GM21528 (cell line): ENCODE results near the gene MYO5C.

ENCODE experiments used
- ATAC-seq: cut with Tn5 transposase; IDR thresholded peaks from one replicate; pipeline ENCODE4 v1.9.1; 2021; ENCODE audit warnings: mild to moderate bottlenecking, moderate library complexity; ENCODE audit not compliant: unreplicated experiment, low FRiP score

Gene MYO5C

GRCh38 chr15:52295421-52296001, at the start of gene MYO5C:
MYO5C (minus strand) TSS chr15:52295804; CDS start chr15:52295636, 168 bp downstream.
- no peak for ATAC-seq

GRCh38 chr15:52344592-52344991, 49.0 kb upstream of the MYO5C start:
- ATAC-seq = no peak

GRCh38 chr15:52343831-52344230, 48.2 kb upstream of the MYO5C start:
- no peak for ATAC-seq

DNA sequence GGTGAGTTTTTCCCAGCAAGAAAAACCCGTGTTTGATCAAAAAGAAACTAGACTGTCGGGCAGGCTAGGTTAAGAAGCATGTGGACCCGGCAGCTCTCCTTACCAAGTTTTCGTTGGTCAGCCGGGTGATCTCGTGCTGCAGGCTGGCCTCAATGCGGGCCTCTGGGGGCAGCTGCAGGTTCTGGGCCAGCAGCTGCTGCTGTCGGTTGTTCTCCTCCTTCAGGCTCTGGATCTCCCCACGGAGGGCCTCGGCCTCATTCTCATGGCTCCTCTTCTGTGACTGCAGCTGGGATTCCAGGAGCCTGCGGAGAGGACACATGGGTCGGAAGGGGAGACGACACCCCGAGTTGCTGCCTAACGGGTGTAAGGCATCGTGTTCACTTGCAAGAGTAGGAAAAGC, 44.5 kb upstream of the MYO5C start:
- ATAC-seq = no peak

GRCh38 chr15:52338891-52339290, 43.3 kb upstream of the MYO5C start:
- ATAC-seq = no peak

DNA sequence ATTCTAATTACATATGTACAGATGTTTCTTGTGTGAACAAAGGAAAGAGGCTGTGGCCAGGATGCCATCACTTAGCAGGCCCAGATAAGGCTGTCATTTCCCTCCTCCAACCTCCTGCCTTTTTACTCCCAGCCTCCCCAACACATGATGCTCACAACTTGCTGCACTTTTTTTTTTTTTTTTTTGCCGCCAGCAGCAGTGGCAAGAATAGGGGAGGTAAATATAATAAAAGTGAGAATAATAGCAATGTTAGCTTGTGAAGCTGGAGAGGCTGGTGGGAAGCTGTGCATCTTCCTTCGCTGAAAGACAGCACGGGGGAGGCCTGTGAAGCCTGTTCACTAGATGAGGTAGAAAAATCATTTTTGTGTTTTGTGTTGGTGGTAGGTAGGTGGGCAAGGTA, 42.5 kb upstream of the MYO5C start:
- ATAC-seq = no peak

DNA sequence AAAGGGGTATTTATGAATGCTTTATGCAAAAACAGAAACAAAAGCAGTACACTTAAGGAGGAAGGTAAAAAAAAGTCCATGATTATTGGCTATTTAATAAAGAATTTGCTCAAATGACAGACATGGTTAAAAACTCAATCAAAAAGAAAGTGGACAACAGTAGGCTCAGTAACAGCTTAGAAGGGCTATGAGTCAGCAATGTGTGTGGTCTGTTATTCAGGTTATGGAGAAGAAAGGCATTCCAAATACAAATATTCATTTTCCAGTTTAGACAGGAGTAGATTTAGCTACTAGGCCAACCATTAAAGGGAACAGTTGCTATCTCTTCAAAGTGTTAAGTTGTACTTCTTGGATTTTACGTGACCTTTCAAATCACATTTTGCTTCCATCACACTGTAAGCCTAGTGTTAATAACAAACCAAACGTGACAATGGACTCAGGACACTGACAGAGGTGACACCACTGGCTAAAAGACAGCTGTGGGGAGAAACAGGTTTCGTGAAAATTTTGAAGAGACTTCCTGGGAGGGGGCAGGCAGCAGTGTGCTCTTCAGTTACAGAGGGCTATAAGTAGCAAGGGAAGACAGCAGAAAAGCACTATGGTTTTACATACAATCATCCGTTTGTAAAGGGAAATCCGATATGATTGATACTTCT, 41.7 kb upstream of the MYO5C start:
- ATAC-seq = no peak

DNA sequence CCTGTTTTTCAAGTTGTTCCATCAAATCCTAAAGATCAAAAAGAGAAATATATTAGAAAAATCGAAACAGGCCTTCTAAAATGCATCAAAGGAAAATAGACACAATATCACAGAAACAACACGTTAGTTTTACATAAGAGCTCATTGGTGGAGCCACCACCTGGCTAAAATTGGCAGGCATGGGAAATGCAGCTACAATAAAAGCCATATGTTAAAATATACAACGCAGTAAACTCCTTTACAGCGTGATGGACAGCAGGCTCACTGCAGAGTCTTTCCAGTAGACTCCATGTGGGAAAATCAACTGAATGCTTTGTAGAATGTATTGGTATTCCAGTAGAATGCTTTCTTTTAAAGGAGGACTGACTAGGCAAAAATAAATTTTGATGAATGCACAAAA, 40.9 kb upstream of the MYO5C start:
- no peak for ATAC-seq

DNA sequence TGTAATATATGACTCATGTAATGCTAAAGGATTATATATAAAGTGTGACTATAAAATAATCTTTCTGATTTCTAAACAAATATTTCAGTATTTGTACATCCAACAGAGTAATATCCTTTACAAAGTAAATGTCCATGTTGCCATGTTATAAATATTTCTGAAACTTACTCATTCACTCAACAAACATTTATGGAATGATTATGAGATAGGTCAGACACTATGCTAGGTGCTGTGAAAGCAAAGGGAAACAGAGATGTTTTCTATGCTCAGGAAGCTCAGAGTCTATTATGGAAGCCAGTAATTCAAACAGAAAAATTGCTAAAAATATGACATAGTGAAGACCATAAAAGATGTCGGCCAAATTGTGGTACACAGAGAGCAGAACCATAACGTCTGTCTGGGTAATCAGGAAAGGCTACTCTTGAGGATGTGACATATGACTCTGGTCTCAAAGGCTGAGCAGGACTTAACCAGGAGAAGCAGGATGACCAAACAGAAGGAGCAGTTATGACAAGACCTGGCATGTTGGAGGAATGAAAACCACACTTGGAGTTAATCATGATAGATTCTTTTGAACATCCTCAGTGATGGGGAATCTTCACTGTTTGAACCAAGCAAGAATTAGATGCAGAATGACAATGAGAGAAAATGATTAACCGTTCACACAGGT, 39.0 kb upstream of the MYO5C start:
- no peak for ATAC-seq

- peak; percentile 93 for ATAC-seq
Measured at GRCh38 chr15:52331490-52332240, 36.1 kb upstream of the MYO5C start.

DNA sequence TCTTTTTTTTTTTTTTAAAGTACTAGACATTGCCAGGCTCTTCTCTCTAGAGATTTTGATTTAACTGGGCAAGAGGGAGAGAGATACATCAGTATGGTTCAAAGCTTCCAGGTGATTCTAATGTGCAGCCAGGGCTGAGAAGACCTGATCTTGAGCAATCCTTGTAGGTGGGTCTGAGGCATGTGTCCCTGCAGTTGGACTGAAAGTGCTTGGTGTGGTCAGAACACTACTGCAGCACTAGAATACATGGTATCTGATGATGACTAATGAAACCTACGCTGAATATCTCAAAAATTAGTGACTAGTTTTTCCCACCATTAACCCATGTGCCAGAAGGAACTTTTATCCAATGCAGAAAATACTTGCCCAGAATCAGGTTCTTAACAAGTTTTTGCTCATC, 34.4 kb upstream of the MYO5C start:
- ATAC-seq = no peak

- ATAC-seq = no peak
Measured at GRCh38 chr15:52329150-52329549, 33.5 kb upstream of the MYO5C start.

DNA sequence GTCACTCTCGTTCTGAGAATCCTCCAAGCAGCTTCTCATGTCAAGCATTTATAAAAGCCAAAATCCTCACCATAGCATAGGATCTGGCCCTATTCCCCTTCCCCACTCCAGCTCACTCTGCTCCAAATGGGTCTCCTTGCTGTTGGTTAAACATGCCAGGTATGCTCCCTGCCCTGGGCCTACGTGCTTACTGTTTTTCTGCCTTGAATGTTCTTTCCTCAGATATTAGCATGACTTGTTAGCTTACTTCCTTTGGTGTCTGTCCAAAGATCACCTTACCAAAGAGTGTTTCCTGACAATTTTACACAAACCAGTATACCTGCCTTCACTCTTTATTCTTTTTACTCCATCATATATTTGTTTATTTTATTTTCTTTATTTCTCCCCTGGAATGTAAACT, 33.1 kb upstream of the MYO5C start:
- no peak for ATAC-seq

DNA sequence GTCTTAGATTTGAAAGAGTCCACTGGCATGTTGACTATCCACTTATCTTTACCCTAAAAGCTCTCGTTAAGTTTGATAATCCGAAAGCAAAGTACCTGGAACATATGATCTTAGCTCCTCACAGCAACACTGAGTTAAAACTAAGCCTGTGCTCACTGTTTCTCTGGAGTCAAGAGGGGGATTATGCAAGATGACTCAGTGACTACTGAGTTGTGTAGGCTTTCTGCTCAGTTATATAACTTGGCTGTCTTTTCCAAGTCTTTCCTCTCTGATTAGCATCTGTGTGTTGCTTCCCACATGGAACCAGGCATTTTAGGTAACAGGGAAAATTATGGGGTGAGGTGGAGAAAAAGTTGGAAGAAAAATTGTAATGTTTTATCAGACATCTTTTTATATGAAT, 31.2 kb upstream of the MYO5C start:
- no peak for ATAC-seq

DNA sequence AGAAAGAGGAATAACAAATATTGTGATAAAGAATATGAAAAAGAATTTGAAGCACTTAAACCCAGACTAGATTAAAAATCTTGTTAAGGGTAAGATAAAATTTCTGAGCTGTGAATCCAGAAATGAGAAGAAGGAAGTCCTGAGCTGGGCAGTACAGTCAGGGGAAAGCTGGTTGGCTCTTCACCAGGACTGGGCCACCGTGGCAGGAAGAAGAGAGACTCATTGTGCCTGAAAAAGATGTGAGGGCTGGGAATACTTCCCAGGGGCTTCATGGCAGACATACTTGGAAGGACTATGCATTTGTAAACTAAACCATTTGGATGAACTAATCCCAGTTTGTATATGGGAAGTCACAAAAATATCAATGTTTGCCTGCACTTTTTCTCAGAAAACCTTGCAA, 28.5 kb upstream of the MYO5C start:
- ATAC-seq = no peak

- no peak for ATAC-seq
Measured at GRCh38 chr15:52318729-52319500, 23.3 kb upstream of the MYO5C start.

DNA sequence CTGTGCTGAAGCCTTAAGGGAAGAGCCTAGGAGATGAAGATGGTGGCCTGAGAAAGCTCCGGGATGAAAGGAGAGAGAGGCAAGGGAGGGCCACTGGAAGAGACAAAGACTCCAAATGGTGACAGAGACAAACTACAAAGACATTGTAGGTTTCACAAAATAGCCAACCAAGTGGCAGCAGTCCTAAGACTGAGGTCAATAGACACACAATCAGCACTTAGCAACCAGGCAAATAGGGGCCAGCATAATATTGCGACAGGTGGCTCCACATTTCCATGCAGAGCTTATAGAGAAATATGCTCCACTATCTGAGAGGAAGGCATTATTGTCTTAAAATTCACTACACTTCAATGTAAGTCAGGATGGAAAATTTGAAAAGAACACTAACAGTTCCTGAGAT, 22.1 kb upstream of the MYO5C start:
- no peak for ATAC-seq

DNA sequence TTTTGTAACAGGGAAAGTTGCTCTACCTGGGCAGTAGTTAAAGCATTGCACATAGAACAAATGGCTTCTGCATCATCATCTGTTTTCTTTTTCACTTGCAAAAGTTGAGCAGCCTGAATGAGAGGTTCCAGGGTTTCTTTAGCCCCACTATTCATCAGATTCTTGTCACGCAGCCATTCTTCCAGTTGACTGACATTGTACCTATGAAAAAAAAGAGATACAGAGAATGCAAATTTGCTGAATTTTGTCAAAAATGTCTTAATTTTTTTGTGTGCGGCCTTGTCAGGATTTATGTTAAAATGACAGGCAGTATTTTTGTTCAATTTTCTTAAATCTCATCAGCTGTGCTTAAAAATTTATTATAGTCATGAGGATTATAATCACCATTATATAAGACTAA, 21.4 kb upstream of the MYO5C start:
- ATAC-seq = no peak

DNA sequence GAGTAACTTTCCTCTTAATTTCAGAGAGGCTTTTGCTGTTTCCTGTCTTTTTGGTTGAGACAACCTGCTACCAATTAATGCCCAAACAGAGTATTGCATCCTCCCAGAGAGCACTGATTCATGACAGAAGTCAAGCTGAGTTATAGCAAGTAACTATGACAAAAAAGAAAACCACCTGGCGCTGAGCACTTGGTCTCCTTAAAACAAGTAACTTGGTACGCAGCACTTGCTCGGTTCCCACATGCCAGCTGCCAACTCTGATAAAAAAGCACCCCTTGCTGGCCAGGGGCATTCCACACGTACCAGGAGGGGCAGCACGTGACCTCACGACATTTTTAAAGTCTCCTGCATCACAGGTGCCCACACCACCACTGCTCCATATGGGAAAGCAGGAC, 13.5 kb upstream of the MYO5C start:
- ATAC-seq = peak; percentile 59

DNA sequence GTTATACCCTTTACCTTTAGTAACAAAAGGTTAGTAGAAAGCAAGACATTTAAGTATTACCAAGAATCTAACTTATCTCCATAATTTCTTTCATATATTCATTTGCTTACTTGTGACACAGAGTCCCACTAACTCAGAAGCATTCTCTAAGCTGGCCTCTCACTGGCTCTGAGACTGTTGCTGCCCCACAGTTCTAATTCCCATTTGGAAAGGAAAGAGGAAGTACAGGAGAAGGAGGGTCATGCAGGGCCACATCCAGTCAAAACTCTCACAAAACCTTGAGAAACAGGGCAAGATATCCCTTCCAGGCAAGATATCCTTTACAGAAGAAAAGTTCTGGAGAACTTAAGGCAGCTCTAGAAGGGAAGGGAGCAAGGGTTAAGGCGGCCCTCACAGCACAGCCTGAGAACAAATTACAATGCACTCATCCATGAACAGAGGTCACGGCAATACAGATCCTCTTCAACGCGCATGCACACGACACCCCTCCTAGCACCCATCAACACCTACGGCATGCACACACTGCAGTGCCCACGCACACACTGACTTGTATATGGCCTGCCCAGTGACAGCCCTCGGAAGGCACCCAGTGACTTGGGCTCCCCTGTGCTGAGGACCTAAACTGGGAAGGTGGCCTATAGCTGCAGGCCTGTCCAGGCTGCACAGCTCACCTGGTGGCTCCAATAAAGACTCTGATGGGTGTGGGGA, 13.0 kb upstream of the MYO5C start:
- peak; percentile 87 for ATAC-seq
